KMS-11 (cell line): ENCODE measurements around the gene PARP8.

Experiments
- H2AFZ ChIP-seq: fragments of 200-600 bp; sonication (generic); 2 replicates; pipeline ENCODE4 v1.6.1; 2016; ENCODE audit warnings: antibody characterized with exemption, mixed run types, low read depth
- H3K27ac ChIP-seq: fragments of 200-600 bp; sonication (generic); 2 replicates; pipeline ENCODE4 v1.6.1; 2016; ENCODE audit warnings: mild to moderate bottlenecking, mixed run types
- H3K27me3 ChIP-seq: fragments of 200-600 bp; sonication (generic); 2 replicates; pipeline ENCODE4 v1.6.1; 2017; ENCODE audit warnings: mild to moderate bottlenecking, low read depth, mixed run types, moderate library complexity; ENCODE audit not compliant: insufficient read depth
- H3K36me3 ChIP-seq: fragments of 200-600 bp; sonication (generic); 2 replicates; pipeline ENCODE4 v1.6.1; 2017; ENCODE audit warnings: mild to moderate bottlenecking, mixed run types; ENCODE audit not compliant: insufficient read depth
- H3K4me1 ChIP-seq: fragments of 200-600 bp; sonication (generic); 2 replicates; pipeline ENCODE4 v1.6.1; 2016; ENCODE audit warnings: mild to moderate bottlenecking, low read depth, mixed run types; ENCODE audit not compliant: poor library complexity, severe bottlenecking
- H3K4me2 ChIP-seq: fragments of 200-600 bp; sonication (generic); 2 replicates; pipeline ENCODE4 v1.7.0; 2016; ENCODE audit warnings: mild to moderate bottlenecking, mixed run types
- H3K4me3 ChIP-seq: fragments of 200-600 bp; sonication (generic); IDR thresholded peaks from 2 replicates; pipeline ENCODE4 v1.6.1; 2017; ENCODE audit warnings: low read depth, low read length, mixed read lengths; ENCODE audit not compliant: insufficient read depth
- H3K79me2 ChIP-seq: fragments of 200-600 bp; sonication (generic); 2 replicates; pipeline ENCODE4 v1.6.1; 2016; ENCODE audit warnings: low read depth, mixed run types; ENCODE audit not compliant: insufficient read depth
- H3K9ac ChIP-seq: fragments of 200-600 bp; sonication (generic); 2 replicates; pipeline ENCODE4 v1.6.1; 2016; ENCODE audit warnings: mild to moderate bottlenecking, mixed run types
- H4K20me1 ChIP-seq: fragments of 200-600 bp; sonication (generic); 2 replicates; pipeline ENCODE4 v1.6.1; 2016; ENCODE audit warnings: mild to moderate bottlenecking, mixed run types; ENCODE audit not compliant: insufficient read depth
- CTCF ChIP-seq: fragments of 200-600 bp; sonication (generic); conservative IDR thresholded peaks from 2 replicates; pipeline ENCODE4 v1.6.1; 2017; ENCODE audit warnings: low read depth, mild to moderate bottlenecking, antibody characterized with exemption, low read length, moderate library complexity, mixed read lengths

The PARP8 gene

DNA sequence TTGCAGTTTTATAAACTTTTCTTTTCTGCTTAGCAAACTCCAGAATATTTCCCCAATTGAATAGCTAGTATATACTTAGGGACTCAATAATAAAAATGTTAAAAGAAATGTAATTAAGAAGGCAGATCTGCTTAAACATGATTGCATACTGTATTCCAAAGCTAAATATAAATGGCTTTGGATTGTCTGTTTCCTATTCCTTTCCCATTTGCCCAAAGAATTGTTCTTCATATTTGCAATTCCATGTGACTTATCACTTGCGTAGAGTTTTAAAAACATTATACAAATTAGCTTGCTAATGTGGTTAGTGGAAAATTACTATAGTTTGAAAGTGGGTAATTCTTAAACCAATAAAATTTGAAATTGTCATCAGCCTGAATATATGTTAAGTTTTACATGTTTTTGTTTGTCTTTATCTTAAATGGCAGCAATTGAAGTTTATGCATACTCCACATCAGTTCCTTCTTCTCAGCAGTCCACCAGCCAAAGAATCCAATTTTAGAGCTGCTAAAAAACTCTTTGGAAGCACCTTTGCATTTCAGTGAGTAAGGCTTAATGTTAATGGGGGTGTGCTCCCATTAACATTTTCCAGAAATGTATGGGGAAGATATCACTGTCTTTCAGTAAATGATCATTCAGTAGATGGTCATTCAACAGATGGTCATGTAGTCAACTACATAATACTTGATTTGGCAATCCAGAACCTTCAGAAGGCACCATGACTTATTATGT, 161.2 kb downstream of the PARP8 start:
- Histone ChIP-seq H3K36me3 (no peaks in the 10 kb centered on the region; the same call in 1 of the 2 replicates), H3K4me2 (no peak overlapping the region)
- TF ChIP-seq CTCF = no peak

GRCh38 chr5:50829023-50829422, 162.6 kb downstream of the PARP8 start:
- no peaks in the 10 kb centered on the region for H4K20me1 ChIP-seq
- no peaks in the 10 kb centered on the region for H3K79me2 ChIP-seq
- no peak overlapping the region for H2AFZ ChIP-seq
- no peak overlapping the region for H3K9ac ChIP-seq
- H3K4me2 ChIP-seq = no peak overlapping the region
- H3K27me3 ChIP-seq = no peaks in the 10 kb centered on the region
- no peaks in the 10 kb centered on the region for H3K4me1 ChIP-seq
- H3K27ac ChIP-seq = no peak overlapping the region
- no peak for TF ChIP-seq CTCF
- H3K4me3 ChIP-seq = no peak overlapping the region
- no peaks in the 10 kb centered on the region; the same call in 1 of the 2 replicates for H3K36me3 ChIP-seq

More for the DNA sequence above, 161.2 kb downstream of the PARP8 start:
- no peak overlapping the region for H3K4me3 ChIP-seq
- no peaks in the 10 kb centered on the region for H3K79me2 ChIP-seq
- no peaks in the 10 kb centered on the region for H3K27me3 ChIP-seq
- no peaks in the 10 kb centered on the region for H4K20me1 ChIP-seq
- no peak overlapping the region for H2AFZ ChIP-seq
- H3K27ac ChIP-seq = no peak overlapping the region
- no peaks in the 10 kb centered on the region for H3K4me1 ChIP-seq
- H3K9ac ChIP-seq = no peak overlapping the region

GRCh38 chr5:50832657-50833284, 166.3 kb downstream of the PARP8 start:
- no peak overlapping the region for H2AFZ ChIP-seq

DNA sequence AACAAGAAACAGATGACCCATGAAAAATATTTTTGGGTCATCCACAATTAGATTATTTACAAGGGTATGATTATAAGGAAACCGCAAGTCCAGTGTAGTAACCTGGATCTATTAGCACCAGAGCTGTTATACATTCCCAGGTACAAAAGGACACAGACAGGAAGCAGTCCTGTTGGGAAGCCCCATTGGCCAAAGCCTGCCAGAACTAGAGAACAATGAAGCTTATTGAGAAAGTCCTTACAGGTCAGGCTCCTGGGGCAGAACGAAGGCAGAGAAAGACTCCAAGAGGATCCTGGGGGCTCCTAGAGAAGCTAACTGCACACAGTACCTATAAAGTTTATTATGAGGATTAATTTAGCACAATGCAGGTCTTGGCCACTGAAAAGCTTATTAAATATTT, 169.9 kb downstream of the PARP8 start:
- Histone ChIP-seq H4K20me1 (no peaks in the 10 kb centered on the region), H3K27ac (no peak overlapping the region), H3K9ac (no peak overlapping the region), H3K4me1 (no peaks in the 10 kb centered on the region), H3K27me3 (no peaks in the 10 kb centered on the region), H3K36me3 (no peaks in the 10 kb centered on the region), H3K4me3 (no peak overlapping the region), H3K4me2 (no peak overlapping the region), H2AFZ (no peak overlapping the region), H3K79me2 (no peaks in the 10 kb centered on the region)
- no peak for TF ChIP-seq CTCF

More at GRCh38 chr5:50832657-50833284, 166.3 kb downstream of the PARP8 start:
- Histone ChIP-seq H3K27ac (no peak overlapping the region), H3K9ac (no peak overlapping the region), H4K20me1 (no peaks in the 10 kb centered on the region), H3K4me3 (no peak overlapping the region), H3K36me3 (no peaks in the 10 kb centered on the region), H3K4me2 (no peak overlapping the region), H3K27me3 (no peaks in the 10 kb centered on the region), H3K4me1 (no peaks in the 10 kb centered on the region), H3K79me2 (no peaks in the 10 kb centered on the region)
- TF ChIP-seq CTCF = no peak
